Loucy (cell line): ENCODE data around the gene GPC5.

Source experiments
- H2AFZ ChIP-seq: fragments of 200-600 bp; sonication (generic); 2 replicates; pipeline ENCODE4 v1.6.0; 2016; ENCODE audit warnings: antibody characterized with exemption, mild to moderate bottlenecking, low read length, moderate library complexity
- H3F3A ChIP-seq: fragments of 200-600 bp; 2 replicates; pipeline ENCODE4 v1.6.0; 2016; ENCODE audit warnings: antibody characterized with exemption, low read depth, mild to moderate bottlenecking
- H3K27me3 ChIP-seq: fragments of 200-600 bp; sonication (generic); 2 replicates; pipeline ENCODE4 v1.6.1; 2014; ENCODE audit warnings: low read length, mild to moderate bottlenecking; ENCODE audit not compliant: insufficient read depth, poor library complexity, severe bottlenecking
- H3K36me3 ChIP-seq: fragments of 200-600 bp; sonication (generic); 2 replicates; pipeline ENCODE4 v1.6.1; 2016; ENCODE audit warnings: low read length; ENCODE audit not compliant: insufficient read depth
- H3K4me1 ChIP-seq: fragments of 200-600 bp; sonication (generic); 2 replicates; pipeline ENCODE4 v1.5.1; 2014; ENCODE audit warnings: low read length, mild to moderate bottlenecking; ENCODE audit not compliant: insufficient read depth, poor library complexity, severe bottlenecking
- H3K4me2 ChIP-seq: fragments of 200-600 bp; sonication (generic); 2 replicates; pipeline ENCODE4 v1.6.0; 2014; ENCODE audit warnings: antibody characterized with exemption, low read length, low read depth, mild to moderate bottlenecking; ENCODE audit not compliant: poor library complexity, severe bottlenecking
- H3K4me3 ChIP-seq: fragments of 200-600 bp; sonication (generic); 2 replicates; pipeline ENCODE4 v1.5.1; 2014; ENCODE audit warnings: low read length, mild to moderate bottlenecking, mixed read lengths; ENCODE audit not compliant: poor library complexity, severe bottlenecking
- H3K79me2 ChIP-seq: fragments of 200-600 bp; sonication (generic); 2 replicates; pipeline ENCODE4 v1.6.1; 2014; ENCODE audit warnings: low read length; ENCODE audit not compliant: insufficient read depth
- H3K9ac ChIP-seq: fragments of 200-600 bp; sonication (generic); 2 replicates; pipeline ENCODE4 v1.6.0; 2014; ENCODE audit warnings: mild to moderate bottlenecking, low read depth, low read length, moderate library complexity; ENCODE audit not compliant: poor library complexity, severe bottlenecking
- H3K9me2 ChIP-seq: fragments of 200-600 bp; sonication (generic); replicated peaks from 2 replicates; pipeline ENCODE4 v1.6.1; 2016; ENCODE audit warnings: low read depth, low read length, mixed read lengths
- H3K9me3 ChIP-seq: fragments of 200-600 bp; sonication (generic); 2 replicates; pipeline ENCODE4 v1.6.1; 2014; ENCODE audit warnings: mild to moderate bottlenecking, antibody characterized with exemption, low read length, low read depth; ENCODE audit not compliant: insufficient read depth
- H4K20me1 ChIP-seq: fragments of 200-600 bp; sonication (generic); 2 replicates; pipeline ENCODE4 v1.6.0; 2014; ENCODE audit warnings: antibody characterized with exemption, low read length, mild to moderate bottlenecking; ENCODE audit not compliant: insufficient read depth, poor library complexity, severe bottlenecking
- EZH2phosphoT487 ChIP-seq: fragments of 200-600 bp; IDR thresholded peaks from 2 replicates; pipeline ENCODE4 v1.6.1; 2018; ENCODE audit warnings: antibody characterized with exemption, mild to moderate bottlenecking, moderate library complexity, borderline replicate concordance
- TF ChIP-seq, protein P1 (sequence below): fragments of 200-600 bp; sonication (generic); conservative IDR thresholded peaks from 2 replicates; pipeline ENCODE4 v1.5.1; 2014; ENCODE audit warnings: mild to moderate bottlenecking, antibody characterized with exemption, low read length

GPC5 gene

DNA sequence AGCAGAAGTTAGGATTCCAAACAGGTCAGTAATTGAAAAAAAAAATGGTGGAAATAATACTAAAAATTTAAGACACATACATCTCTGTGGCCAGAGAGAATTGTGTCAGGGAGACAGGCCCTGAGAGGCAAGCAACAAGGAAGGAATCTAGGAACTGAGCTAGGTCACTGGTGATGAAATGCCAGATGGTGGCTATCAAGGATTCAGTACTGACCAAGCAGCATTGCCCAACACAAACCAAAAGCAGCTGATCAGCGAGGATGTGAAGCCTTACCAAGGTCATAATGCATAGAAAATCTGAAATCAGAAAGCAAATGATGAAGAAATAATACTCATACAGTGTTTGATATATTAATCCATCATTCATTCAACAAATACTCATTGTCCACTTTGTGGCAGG is 905.0 kb downstream of the GPC5 start:
- H3K9me2 ChIP-seq = no peaks in the 10 kb centered on the region
- no peaks in the 10 kb centered on the region for H3K79me2 ChIP-seq
- no peaks in the 10 kb centered on the region for H4K20me1 ChIP-seq
- no peaks in the 10 kb centered on the region for H3K36me3 ChIP-seq
- no peaks in the 10 kb centered on the region for H3F3A ChIP-seq
- H3K9ac ChIP-seq = no peak overlapping the region
- no peak overlapping the region for H3K4me2 ChIP-seq
- no peak overlapping the region for H2AFZ ChIP-seq
- H3K27me3 ChIP-seq = no peaks in the 10 kb centered on the region
- TF ChIP-seq, protein P1, sequence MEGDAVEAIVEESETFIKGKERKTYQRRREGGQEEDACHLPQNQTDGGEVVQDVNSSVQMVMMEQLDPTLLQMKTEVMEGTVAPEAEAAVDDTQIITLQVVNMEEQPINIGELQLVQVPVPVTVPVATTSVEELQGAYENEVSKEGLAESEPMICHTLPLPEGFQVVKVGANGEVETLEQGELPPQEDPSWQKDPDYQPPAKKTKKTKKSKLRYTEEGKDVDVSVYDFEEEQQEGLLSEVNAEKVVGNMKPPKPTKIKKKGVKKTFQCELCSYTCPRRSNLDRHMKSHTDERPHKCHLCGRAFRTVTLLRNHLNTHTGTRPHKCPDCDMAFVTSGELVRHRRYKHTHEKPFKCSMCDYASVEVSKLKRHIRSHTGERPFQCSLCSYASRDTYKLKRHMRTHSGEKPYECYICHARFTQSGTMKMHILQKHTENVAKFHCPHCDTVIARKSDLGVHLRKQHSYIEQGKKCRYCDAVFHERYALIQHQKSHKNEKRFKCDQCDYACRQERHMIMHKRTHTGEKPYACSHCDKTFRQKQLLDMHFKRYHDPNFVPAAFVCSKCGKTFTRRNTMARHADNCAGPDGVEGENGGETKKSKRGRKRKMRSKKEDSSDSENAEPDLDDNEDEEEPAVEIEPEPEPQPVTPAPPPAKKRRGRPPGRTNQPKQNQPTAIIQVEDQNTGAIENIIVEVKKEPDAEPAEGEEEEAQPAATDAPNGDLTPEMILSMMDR = no peak
- no peak for TF ChIP-seq EZH2phosphoT487
- H3K4me1 ChIP-seq = no peaks in the 10 kb centered on the region
- no peak overlapping the region for H3K4me3 ChIP-seq
- no peaks in the 10 kb centered on the region; the same call in 1 of the 2 replicates for H3K9me3 ChIP-seq

- Histone ChIP-seq H3K27me3 (no peaks in the 10 kb centered on the region), H3K4me3 (no peak overlapping the region), H3K9me3 (no peaks in the 10 kb centered on the region; the same call in 1 of the 2 replicates), H3K9ac (no peak overlapping the region), H3K36me3 (no peaks in the 10 kb centered on the region), H3K4me1 (no peaks in the 10 kb centered on the region), H3K9me2 (no peaks in the 10 kb centered on the region), H3F3A (no peaks in the 10 kb centered on the region), H4K20me1 (no peaks in the 10 kb centered on the region), H3K79me2 (no peaks in the 10 kb centered on the region), H2AFZ (no peak overlapping the region), H3K4me2 (no peak overlapping the region)
- TF ChIP-seq, protein P1 = no peak
These were observed 909.3 kb downstream of the GPC5 start for GRCh38 chr13:92307752-92308151.

- Histone ChIP-seq H3F3A (no peaks in the 10 kb centered on the region), H3K27me3 (no peaks in the 10 kb centered on the region), H3K4me2 (no peak overlapping the region), H3K9me3 (no peaks in the 10 kb centered on the region), H2AFZ (no peak overlapping the region), H4K20me1 (no peaks in the 10 kb centered on the region), H3K36me3 (no peaks in the 10 kb centered on the region), H3K4me3 (no peak overlapping the region), H3K9ac (no peak overlapping the region), H3K4me1 (no peaks in the 10 kb centered on the region), H3K9me2 (no peaks in the 10 kb centered on the region), H3K79me2 (no peaks in the 10 kb centered on the region)
- no peak for TF ChIP-seq EZH2phosphoT487
These were observed 914.4 kb downstream of the GPC5 start for GRCh38 chr13:92312823-92313222.

DNA sequence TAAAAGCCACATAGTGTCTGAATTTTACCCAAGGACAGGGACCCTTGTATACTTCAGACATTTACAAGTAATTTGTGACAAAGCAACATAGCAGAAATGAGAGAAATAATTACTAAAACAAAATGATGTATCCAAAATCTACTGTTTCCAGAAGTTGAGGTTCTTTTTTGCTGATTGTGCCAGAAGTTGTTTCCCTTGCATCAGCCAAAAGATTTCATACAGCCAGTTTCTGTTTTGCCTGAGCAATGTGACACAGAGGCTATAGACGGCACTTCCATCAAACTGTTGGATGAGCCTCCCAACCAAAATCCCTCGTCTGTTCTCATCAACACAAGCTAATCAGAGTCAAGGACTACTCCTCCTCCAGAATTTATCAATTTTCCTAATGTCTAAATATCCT is 915.0 kb downstream of the GPC5 start:
- no peaks in the 10 kb centered on the region for H3K27me3 ChIP-seq
- no peaks in the 10 kb centered on the region for H3K36me3 ChIP-seq

More for the DNA sequence above, 915.0 kb downstream of the GPC5 start:
- no peaks in the 10 kb centered on the region for H3K9me2 ChIP-seq
- no peak overlapping the region for H2AFZ ChIP-seq
- H3K9me3 ChIP-seq = no peaks in the 10 kb centered on the region
- no peaks in the 10 kb centered on the region for H3F3A ChIP-seq
- no peak overlapping the region for H3K4me2 ChIP-seq
- H3K9ac ChIP-seq = no peak overlapping the region
- no peaks in the 10 kb centered on the region for H4K20me1 ChIP-seq
- TF ChIP-seq, protein P1 = no peak
- no peak for TF ChIP-seq EZH2phosphoT487
- H3K79me2 ChIP-seq = no peaks in the 10 kb centered on the region
- no peaks in the 10 kb centered on the region for H3K4me1 ChIP-seq
- H3K4me3 ChIP-seq = no peak overlapping the region
